Skeletal muscle tissue (tissue), 4 donors: ENCODE results near the gene KIAA1755. TPM values are rescaled to one million over a fixed set of nuclear protein-coding genes. Genes with fewer than 3 reads are reported as not detected.

ENCODE experiments used
- H3K27ac ChIP-seq: one replicate; pipeline ENCODE4 v1.7.0; 2013; ENCODE audit warnings: mild to moderate bottlenecking, low read depth, low read length, inconsistent platforms
- H3K27me3 ChIP-seq, 3 donors: one replicate each; pipeline ENCODE4 v1.7.0; 2013; ENCODE audit warnings: low read length in 3 of 3; ENCODE audit not compliant: control insufficient read depth in 3 of 3, insufficient read depth in 3 of 3
- H3K36me3 ChIP-seq, 3 donors: one replicate each; pipeline ENCODE4 v1.7.0; 2013; ENCODE audit warnings: low read length in 3 of 3; ENCODE audit not compliant: control insufficient read depth in 3 of 3, insufficient read depth in 3 of 3
- H3K4me1 ChIP-seq, 3 donors: one replicate each; pipeline ENCODE4 v1.7.0; 2013; ENCODE audit warnings: low read length in 3 of 3, mild to moderate bottlenecking in 3 of 3; ENCODE audit not compliant: control insufficient read depth in 3 of 3, insufficient read depth in 3 of 3
- H3K4me3 ChIP-seq, 3 donors: one replicate each; pipeline ENCODE4 v1.7.0; 2013; ENCODE audit warnings: low read length in 3 of 3
- H3K9ac ChIP-seq, 3 donors: one replicate each; pipeline ENCODE4 v1.7.0; 2013; ENCODE audit warnings: low read length in 3 of 3, mild to moderate bottlenecking in 3 of 3, moderate library complexity in 2 of 3, low read depth in 1 of 3
- H3K9me3 ChIP-seq, 3 donors: one replicate each; pipeline ENCODE4 v1.7.0; 2013; ENCODE audit warnings: low read length in 3 of 3; ENCODE audit not compliant: control insufficient read depth in 3 of 3
- total RNA-seq: library from RNA; depleted of rRNA; stranded (reverse); fragments of >200 nt; gene quantifications from one replicate; pipeline ENCODE4 v1.2.3, GENCODE V29; 2014
- donor health status: Osteomylitis.

KIAA1755 gene
- total RNA-seq, 1 donor from 2014 or later, result 3.7 TPM

GRCh38 chr20:38245753-38246152 lies 14.8 kb downstream of the KIAA1755 start:
- no peak overlapping the region for H3K27ac ChIP-seq
- H3K27me3 ChIP-seq, result peaks cover 0 to 2% (median 0%) of the 10 kb centered on the region in 3 donors
- no peak overlapping the region for H3K4me3 ChIP-seq
- H3K9ac ChIP-seq, result no peak overlapping the region
- H3K36me3 ChIP-seq, result peaks cover 0 to 2% (median 0%) of the 10 kb centered on the region in 3 donors
- peaks cover 3 to 11% (median 8%) of the 10 kb centered on the region in 3 donors for H3K9me3 ChIP-seq
- peaks cover 3 to 15% (median 5%) of the 10 kb centered on the region in 3 donors for H3K4me1 ChIP-seq

GRCh38 chr20:38243709-38244020 lies 16.9 kb downstream of the KIAA1755 start:
- H3K27ac ChIP-seq, result no peak overlapping the region
- H3K9me3 ChIP-seq, result peaks cover 3 to 11% (median 8%) of the 10 kb centered on the region in 3 donors
- H3K4me1 ChIP-seq, result peaks cover 3 to 15% (median 5%) of the 10 kb centered on the region in 3 donors

GRCh38 chr20:38242848-38243708 lies 17.5 kb downstream of the KIAA1755 start:
- Histone ChIP-seq H3K27ac (no peak overlapping the region), H3K9ac (no peak overlapping the region), H3K9me3 (peaks cover 3 to 11% (median 8%) of the 10 kb centered on the region in 3 donors), H3K4me1 (peaks cover 3 to 15% (median 5%) of the 10 kb centered on the region in 3 donors), H3K36me3 (peaks cover 0 to 2% (median 0%) of the 10 kb centered on the region in 3 donors), H3K27me3 (peaks cover 0 to 4% (median 1%) of the 10 kb centered on the region in 3 donors), H3K4me3 (no peak overlapping the region)

More at GRCh38 chr20:38243709-38244020, 16.9 kb downstream of the KIAA1755 start:
- Histone ChIP-seq H3K4me3 (no peak overlapping the region), H3K9ac (no peak overlapping the region), H3K27me3 (peaks cover 0 to 2% (median 0%) of the 10 kb centered on the region in 3 donors), H3K36me3 (peaks cover 0 to 2% (median 0%) of the 10 kb centered on the region in 3 donors)

GRCh38 chr20:38241201-38241600 lies 19.3 kb downstream of the KIAA1755 start:
- Histone ChIP-seq H3K4me3 (no peak overlapping the region), H3K36me3 (peaks cover 0 to 5% (median 0%) of the 10 kb centered on the region in 3 donors), H3K27ac (no peak overlapping the region), H3K27me3 (peaks cover 0 to 7% (median 4%) of the 10 kb centered on the region in 3 donors), H3K9me3 (peaks cover 3 to 11% (median 8%) of the 10 kb centered on the region in 3 donors), H3K4me1 (peaks cover 0 to 7% (median under 1%) of the 10 kb centered on the region in 3 donors), H3K9ac (no peak overlapping the region)

GRCh38 chr20:38239441-38239840 lies 21.1 kb downstream of the KIAA1755 start:
- Histone ChIP-seq H3K4me1 (no peaks in the 10 kb centered on the region), H3K27ac (no peak overlapping the region), H3K27me3 (peaks cover 0 to 7% (median 4%) of the 10 kb centered on the region in 3 donors), H3K36me3 (peaks cover 0 to 5% (median 0%) of the 10 kb centered on the region in 3 donors), H3K9me3 (peaks cover 3 to 13% (median 8%) of the 10 kb centered on the region in 3 donors), H3K4me3 (no peak overlapping the region), H3K9ac (no peak overlapping the region)

GRCh38 chr20:38238829-38239228 lies 21.7 kb downstream of the KIAA1755 start:
- H3K9ac ChIP-seq, result no peak overlapping the region
- no peak overlapping the region for H3K4me3 ChIP-seq
- no peaks in the 10 kb centered on the region for H3K4me1 ChIP-seq
- H3K36me3 ChIP-seq, result peaks cover 0 to 5% (median 0%) of the 10 kb centered on the region in 3 donors
- peaks cover 0 to 7% (median 4%) of the 10 kb centered on the region in 3 donors for H3K27me3 ChIP-seq
- peaks cover 3 to 13% (median 8%) of the 10 kb centered on the region in 3 donors for H3K9me3 ChIP-seq
- H3K27ac ChIP-seq, result no peak overlapping the region

GRCh38 chr20:38237381-38237780 lies 23.2 kb downstream of the KIAA1755 start:
- Histone ChIP-seq H3K36me3 (peaks cover 0 to 2% (median 0%) of the 10 kb centered on the region in 3 donors), H3K27ac (no peak overlapping the region), H3K27me3 (peaks cover 0 to 7% (median 4%) of the 10 kb centered on the region in 3 donors), H3K4me1 (no peaks in the 10 kb centered on the region), H3K9me3 (peaks cover 3 to 10% (median 3%) of the 10 kb centered on the region in 3 donors), H3K4me3 (no peak overlapping the region), H3K9ac (no peak overlapping the region)

- Histone ChIP-seq H3K36me3 (no peaks in the 10 kb centered on the region), H3K9me3 (peaks cover 0 to 2% (median 0%) of the 10 kb centered on the region in 3 donors), H3K27ac (no peak overlapping the region)
Measured at GRCh38 chr20:38231531-38232121, 28.9 kb downstream of the KIAA1755 start.

GRCh38 chr20:38230957-38231526 lies 29.5 kb downstream of the KIAA1755 start:
- H3K27ac ChIP-seq, result no peak overlapping the region
- H3K36me3 ChIP-seq, result no peaks in the 10 kb centered on the region

More at GRCh38 chr20:38231531-38232121, 28.9 kb downstream of the KIAA1755 start:
- no peak overlapping the region for H3K9ac ChIP-seq
- H3K27me3 ChIP-seq, result peaks cover 0 to 3% (median 0%) of the 10 kb centered on the region in 3 donors
- no peaks in the 10 kb centered on the region for H3K4me1 ChIP-seq
- H3K4me3 ChIP-seq, result no peak overlapping the region

More at GRCh38 chr20:38230957-38231526, 29.5 kb downstream of the KIAA1755 start:
- Histone ChIP-seq H3K27me3 (peaks cover 0 to 3% (median 0%) of the 10 kb centered on the region in 3 donors), H3K4me1 (no peaks in the 10 kb centered on the region), H3K4me3 (no peak overlapping the region), H3K9me3 (peaks cover 0 to 2% (median 0%) of the 10 kb centered on the region in 3 donors), H3K9ac (no peak overlapping the region)
